ENCODE results near the gene TGFBR2.
"Not testable (repeated sequence)": the region's sequence is repeated elsewhere in the genome, so short reads cannot be mapped to it uniquely, and the experiment has no call there.

TGFBR2 gene

DNA sequence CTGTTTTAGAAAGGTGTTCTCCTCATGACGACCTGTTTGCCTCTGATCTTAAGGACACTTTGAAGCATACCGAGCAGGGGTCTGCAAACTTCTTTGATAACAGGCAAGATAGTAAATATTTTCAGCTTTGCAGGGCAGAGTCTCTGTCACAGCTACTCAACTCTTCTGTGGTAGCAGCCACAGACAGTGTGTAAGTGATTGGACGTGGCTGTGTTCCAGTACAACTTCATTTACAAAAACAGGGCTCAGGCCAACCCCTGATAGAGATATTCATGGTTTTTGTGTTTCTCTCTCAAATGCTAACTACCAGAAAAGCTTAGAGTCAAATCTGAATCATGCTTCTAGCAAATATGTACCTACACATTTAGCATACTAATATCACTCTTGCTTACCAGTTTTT lies 51.5 kb downstream of the TGFBR2 start:
- no peak for DNase-seq (ENCODE audit: low read depth in 2 of 2)

DNA sequence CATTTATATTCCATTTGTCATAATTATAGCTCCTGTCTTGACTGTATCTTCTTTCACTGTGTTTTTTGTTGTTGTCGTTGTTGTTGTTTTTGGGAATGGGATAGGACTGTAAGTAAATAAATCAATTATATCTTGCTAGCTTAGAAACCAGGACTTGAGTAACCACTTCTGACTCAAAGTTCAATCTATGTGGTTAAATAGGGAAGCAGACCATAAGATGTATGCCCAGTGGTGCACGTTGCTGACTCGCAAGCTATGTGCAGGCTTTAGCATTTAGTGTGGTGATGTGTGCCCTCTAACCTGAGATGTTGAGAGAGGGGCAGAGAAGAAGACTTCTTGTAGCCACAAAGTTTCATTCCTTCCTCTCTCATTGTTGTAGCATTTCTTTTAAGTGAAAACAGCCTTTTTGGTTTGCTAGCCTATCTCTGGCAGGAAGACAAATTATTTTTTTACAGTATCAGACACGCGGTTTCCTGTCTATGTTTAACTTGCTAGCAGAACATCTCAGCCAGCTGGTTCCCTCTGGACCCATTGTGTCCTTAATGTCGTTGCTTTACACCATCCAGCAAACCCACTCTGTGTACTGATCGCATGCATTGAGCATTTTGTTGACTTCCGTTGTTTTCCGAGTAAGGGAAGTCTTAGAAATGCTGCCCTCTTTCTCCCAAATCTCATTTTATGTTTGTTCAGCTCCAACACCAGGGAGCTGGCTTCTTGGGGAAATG lies 52.1 kb downstream of the TGFBR2 start:
- DNase-seq (ENCODE audit: low read depth in 2 of 2): peak in 1 of 2 donors; percentile 52

DNA sequence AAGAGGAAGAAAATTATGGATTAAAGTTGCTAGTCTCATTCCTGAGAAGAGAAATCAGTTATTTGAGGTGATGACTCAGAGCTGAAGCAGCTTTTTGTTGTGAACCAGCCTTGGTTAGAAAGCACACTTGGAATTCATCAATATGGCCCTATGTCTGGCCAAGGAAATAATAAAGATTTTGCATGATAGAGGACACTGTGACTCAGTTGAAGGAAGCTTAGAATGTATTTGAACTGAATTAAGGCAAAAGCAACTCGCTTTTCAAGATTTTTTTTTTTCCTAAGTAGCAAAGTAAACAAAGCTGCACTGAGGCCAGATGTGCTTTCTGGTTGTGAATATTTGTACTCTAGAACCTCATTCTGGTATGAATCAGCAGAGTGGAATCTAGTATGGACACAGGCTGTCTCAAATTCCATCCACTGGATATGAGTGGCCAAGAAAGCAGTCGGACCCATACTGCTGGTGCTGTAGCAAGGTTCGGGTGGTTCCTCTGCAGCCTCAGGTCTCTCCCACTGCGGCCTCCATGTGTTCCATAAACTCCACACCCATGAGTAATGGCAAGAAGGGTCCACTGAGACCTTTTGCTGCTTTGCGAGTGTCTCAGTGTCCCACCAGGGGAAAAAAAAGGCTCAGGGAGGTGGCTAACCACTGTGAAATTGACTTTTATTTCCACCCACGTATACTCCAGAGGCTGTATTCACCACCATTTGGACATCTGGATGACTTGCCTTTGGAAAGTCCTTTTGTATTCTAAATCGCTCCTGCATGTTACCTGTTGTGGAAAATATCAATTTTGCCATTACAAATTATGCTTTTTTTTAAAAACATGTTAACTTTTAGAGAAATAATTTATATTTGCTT lies 53.1 kb downstream of the TGFBR2 start:
- DNase-seq (ENCODE audit: low read depth in 2 of 2): no peak

DNA sequence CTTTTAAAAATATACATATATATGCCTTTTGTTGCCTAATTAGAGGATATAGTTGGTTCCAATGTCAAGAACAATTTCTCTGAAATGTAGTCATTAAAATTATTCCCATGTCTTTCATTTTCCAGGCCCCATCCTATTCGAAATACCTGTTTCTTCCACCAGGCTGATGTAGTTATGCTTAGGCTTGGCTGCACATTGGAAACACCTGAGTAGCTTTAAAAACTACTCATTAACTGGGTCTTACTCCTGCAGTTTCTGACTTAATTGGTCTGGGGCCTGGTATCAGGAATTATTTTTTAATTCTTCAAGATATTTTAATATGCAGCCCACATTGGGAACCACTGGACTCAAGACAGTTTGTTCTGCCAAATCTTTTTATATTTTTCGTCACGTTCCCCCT lies 53.7 kb downstream of the TGFBR2 start:
- no peak for DNase-seq (ENCODE audit: low read depth in 2 of 2)

DNA sequence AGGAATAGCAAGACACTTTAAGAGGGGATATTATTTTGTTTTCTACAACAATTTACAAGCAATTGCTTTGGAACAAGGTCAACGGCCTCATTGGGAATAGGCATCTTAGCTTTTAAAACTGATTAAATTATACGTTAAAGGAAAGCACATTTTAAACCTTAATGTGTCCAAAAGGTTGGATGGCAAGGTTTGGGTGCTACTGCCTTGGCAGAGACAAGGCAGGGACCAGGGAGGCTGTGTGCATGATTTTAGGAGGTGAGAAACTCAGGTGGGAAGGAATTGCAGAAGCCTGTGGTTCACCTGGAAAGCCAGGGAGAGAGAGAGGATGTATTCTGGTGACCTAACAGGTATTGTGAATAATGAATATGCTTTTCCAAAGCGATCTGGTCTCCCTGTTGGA lies 54.3 kb downstream of the TGFBR2 start:
- DNase-seq (ENCODE audit: low read depth in 2 of 2): no peak

DNA sequence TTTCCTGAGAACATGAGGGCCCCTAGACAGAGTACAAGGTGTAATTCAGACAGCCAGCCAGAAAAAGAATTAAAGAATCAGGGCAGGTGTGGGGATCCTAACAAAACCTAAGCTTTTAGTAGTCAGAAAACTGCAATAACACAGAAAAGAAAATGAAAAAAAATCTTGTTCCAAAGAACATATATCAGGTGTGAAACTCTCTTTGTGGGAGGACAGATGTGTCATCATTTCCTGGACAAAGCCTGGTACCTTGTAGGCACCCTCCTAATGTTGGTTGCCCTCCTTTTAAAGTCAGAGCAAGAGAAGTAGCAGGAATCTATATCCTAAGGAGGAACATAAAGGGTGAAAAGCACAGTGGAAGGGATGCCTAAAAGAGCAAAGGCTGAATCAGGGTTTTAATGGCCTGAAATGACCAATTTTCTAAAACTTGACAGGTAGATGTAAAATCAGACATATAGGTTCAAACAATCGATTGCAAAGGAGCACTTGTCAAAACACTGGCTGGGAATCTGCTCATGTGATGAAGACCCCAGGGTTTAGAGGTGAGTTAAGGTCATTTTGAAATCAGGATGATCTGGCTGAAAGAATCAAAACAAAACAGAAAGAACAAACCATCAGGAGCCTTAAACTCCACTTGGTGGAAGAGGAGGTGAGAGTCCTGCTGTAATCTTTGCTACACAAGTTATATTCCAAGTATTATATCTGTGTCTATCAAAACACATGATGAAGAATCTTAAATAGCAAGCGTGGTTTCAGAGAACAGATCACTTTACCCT lies 54.9 kb downstream of the TGFBR2 start:
- no peak for DNase-seq (ENCODE audit: low read depth in 2 of 2)

DNA sequence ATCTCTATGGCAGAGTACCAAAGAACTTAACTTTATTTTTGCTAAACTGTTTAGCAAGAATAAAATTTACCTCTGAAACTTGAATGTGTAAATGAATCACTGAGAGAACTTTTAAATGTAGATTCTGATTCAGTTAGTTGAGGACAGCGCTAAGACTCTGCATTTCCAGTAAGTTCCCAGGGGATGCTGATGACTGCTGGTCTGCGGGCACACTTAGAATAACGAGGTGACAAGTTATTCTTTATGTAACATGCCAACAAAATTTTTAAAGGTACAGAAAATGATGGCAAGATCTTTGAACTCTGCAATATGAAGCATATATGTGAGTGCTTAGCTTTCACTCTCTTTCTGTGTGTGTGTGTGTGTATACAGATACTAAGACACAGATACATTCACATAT lies 56.4 kb downstream of the TGFBR2 start:
- DNase-seq (ENCODE audit: low read depth in 2 of 2): no peak

DNA sequence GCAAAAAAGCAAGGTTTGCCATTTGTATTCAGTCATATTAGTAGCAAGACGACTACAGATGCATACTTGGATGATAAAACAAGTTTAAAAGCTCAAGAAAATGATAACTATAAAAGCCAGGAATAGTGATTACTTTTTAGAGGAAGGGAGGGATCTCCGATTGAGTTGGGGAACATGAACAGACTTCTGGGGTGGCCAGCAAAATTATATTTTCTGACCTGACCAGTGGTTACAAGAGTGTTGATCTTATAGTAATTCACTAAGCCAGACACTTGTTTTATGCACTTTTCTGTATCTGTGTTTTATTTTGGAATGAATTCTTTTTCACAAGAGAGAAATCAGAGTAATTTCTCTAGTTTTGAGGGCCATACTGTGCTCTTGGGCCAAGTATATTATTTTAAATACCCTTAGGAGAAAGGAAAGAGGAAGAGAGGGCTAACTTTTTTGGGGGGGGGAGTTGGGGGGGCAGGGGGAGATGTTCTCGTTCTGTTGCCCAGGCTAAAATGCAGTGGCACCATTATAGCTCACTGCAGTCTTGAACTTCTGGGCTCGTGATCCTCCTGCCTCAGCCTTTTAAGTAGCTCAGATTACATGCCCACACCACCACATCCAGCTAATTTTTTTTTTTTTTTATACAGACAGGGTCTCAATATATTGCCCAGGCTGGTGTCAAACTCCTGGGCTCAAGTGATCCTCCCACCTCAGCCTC lies 57.3 kb downstream of the TGFBR2 start:
- no peak for DNase-seq (ENCODE audit: low read depth in 2 of 2)

DNA sequence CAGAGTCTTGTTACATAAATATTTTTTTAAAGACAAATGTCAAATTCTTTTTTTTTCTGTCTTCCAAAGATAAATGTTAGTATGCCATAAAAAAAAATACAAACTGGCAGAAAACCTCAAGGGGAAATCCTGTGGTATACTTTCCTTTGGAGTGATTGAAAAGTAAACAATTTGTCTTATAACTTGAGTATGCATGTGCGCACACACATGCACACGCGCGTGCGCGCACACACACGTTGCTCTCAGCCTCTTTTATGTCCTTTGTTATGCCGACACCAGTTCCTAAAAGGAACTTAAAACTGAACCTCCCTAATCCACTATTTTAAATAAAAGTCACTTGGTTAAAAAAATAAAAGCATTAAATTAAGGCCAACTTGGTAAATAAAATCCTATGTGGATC lies 58.1 kb downstream of the TGFBR2 start:
- no peak for DNase-seq (ENCODE audit: low read depth in 2 of 2)

DNA sequence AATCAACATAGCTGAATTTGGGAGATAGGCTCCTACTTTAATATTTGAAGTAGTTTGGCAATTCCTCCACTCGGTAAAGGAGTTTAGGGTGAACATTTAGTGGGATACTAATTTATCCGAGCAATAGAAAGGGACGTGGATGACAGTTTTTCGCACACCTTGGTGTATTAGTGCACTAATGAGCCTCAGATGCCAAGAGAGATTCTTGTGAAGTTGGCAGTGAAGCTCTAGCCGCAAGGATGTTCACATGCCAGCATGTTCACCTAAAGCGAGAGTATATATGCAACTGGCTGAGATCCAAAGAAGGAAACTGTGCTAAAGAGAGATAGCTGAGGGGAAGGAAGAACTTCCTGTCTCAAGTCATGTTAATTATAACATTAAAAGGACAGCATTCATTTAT lies 58.5 kb downstream of the TGFBR2 start:
- no peak for DNase-seq (ENCODE audit: low read depth in 2 of 2)

DNA sequence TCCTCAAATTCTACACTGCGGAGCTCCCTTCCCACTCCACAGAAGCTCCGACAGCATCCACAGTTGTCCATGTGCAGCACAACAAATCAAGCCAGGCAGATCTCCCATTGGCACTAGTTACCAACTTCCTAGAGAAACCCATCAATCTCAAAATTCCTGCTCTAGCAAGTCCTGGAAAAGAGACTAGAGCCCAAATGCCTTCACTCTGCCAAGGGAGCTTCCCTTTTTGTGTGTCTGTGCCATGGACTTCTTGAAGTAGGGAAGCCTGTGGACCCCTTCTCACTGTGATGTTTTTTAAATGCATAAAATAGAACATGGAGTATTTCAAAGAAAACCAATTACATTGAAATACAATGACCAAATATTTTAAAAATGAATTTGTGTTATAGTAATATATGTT lies 59.1 kb downstream of the TGFBR2 start:
- no peak for DNase-seq (ENCODE audit: low read depth in 2 of 2)

DNA sequence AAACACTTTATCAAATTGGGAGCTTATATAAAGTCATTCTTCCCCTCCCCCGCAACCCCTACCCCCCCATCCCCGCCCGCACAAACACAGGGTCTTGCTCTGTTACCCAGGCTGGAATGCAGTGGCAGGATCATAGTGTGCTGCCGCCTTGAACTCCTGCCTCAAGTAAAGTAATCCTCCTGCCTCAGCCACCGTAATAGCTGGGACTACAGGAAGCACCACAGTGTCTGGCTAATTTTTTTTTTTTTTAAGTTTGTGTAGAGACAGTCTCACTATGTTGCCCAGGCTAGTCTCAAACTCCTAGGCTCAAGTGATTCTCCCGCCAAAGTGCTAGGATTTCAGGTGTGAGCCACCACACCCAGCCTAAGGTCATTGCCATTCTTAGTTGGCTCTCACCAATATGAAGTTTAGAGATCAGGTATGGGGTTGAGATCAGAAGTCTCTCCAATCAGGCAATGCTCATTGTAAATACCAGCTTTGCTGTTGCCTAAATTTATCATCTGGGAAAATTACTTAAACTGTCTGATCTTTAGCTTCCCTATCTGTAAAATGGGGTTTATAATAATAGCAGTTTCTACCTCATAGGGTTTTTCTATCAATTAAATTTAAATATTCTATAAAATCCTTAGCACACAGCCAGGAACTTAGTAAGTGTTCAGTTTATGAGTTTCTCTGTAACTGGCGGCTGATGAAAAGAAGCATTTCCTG lies 60.3 kb downstream of the TGFBR2 start:
- DNase-seq (ENCODE audit: low read depth in 2 of 2): no peak

DNA sequence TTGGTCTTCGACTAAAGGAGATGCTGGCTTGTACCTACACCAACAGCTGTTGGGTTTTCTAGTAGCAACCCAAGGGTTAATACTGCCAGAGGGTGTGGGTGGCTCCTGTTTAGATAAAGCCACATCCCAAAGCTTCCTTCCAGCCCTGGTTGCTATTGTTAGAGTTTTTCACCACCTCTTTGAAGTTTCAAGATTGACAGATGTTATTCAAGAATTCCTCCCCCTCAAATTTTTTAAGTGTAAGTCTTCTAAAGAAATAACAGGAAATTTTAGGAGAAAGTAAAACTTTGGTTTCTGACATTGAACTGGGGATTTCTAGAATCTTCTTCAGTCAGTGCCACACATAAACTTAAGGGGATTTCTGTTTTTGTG lies 60.9 kb downstream of the TGFBR2 start:
- DNase-seq (ENCODE audit: low read depth in 2 of 2): no peak

DNA sequence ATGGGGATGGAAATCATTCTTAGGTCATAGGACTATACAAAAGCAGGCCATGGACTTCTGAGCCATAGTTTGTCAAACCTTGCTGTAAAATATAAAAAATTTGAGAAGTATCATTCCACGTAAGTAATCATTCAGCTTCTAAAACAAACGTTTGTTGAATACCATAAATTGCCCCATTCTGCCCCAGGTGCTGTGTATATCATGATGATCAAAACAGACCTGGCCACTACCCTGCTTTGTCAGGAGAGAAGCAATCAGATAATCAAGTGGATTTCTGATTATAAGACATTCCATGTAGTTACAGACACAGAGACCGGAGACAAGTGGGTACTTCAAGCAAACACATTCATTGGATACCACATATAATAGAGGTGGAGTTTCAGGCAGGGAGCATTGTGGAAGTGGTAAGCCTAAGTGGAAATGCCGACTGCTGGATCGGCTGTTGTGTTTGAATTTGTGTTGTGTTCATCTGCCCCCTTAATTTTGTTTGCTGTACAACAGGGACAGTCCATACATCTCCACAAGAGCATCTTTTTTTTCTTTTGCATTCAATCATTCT lies 61.7 kb downstream of the TGFBR2 start:
- no peak for DNase-seq (ENCODE audit: low read depth in 2 of 2)

DNA sequence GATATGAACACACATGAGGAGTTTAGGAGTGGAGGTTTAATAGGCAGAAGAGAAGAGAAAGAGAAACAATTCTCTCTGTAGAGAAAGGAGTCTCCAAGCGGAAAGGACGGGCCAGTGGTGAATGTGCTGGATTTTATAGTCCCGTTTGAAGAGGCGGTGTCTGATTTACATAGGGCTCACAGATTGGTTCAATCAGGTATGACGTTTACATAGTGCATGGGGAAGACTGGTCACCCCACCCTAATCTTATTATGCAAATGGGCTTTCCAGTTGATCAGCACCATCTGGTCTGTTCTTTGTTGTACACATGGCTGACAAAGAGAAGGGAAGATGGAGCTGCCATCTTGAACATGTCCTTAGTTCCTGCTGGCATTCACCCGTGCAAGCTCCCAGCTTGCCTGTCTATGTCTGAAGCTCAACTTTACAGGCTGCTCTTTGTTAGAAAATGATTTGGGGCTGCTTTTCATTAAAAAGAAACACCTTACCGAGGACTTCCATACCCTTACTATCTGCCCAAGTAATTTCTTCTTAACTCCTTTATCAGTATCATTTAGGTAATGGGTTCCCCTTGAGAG lies 63.0 kb downstream of the TGFBR2 start:
- DNase-seq (ENCODE audit: low read depth in 2 of 2): not testable (repeated sequence)

DNA sequence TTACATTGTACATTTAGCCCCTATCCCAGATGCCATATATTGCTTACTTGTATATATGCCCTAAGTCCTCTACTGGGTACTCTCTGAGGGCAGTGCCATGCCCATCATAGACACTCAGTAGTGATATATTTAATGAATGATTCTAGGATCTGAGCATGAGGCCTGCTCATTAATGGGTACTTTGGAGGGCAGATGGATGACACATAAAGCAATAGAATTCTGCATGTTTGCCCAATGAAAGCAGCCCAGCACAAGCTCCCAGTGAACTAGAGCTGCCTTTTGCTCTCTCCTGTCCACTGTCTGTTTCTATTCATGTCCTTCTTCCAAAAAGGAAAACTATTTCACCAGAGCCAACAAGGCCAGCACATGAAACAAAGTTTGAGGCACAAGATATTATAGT lies 63.9 kb downstream of the TGFBR2 start:
- no peak for DNase-seq (ENCODE audit: low read depth in 2 of 2)

DNA sequence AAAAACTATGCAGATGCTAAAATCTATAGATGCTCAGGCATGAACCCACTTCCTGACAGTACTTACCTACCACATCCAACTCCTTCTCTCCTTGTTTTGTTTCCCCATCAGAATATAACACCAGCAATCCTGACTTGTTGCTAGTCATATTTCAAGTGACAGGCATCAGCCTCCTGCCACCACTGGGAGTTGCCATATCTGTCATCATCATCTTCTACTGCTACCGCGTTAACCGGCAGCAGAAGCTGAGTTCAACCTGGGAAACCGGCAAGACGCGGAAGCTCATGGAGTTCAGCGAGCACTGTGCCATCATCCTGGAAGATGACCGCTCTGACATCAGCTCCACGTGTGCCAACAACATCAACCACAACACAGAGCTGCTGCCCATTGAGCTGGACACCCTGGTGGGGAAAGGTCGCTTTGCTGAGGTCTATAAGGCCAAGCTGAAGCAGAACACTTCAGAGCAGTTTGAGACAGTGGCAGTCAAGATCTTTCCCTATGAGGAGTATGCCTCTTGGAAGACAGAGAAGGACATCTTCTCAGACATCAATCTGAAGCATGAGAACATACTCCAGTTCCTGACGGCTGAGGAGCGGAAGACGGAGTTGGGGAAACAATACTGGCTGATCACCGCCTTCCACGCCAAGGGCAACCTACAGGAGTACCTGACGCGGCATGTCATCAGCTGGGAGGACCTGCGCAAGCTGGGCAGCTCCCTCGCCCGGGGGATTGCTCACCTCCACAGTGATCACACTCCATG lies 65.3 kb downstream of the TGFBR2 start:
- DNase-seq (ENCODE audit: low read depth in 2 of 2): no peak

DNA sequence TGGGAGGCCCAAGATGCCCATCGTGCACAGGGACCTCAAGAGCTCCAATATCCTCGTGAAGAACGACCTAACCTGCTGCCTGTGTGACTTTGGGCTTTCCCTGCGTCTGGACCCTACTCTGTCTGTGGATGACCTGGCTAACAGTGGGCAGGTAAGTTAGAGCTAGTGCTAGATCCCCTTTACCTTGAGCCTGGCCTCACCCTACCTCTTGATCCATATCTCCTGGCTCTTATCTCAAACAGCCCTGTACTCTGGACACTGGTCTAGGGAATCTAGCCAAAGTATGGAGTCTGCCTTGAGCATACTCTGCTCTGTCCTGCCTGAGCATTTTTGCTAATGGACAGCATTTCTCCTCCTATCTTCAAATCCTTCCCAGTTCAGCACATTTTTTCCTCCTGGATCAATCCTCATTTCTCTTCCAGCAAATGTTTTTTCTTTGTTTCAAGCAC lies 65.9 kb downstream of the TGFBR2 start:
- no peak for DNase-seq (ENCODE audit: low read depth in 2 of 2)

DNA sequence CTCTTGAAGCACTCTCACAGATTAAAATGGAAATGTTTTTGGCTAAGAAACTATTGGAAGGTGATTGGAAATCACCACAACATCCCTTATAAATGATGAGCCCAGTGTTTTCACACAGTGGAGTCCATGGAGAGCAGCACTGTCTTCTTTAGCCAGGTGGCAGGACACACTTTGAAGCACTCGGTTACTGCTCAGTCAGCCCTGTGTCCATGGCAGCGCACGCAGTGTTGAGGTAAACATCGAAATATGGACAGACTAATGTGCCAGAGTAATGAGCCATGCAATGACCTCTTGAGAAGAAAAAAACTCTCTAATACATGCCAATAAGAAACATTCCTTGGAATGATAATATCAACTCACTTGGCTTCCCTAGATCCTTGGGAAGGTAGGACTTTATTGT lies 66.6 kb downstream of the TGFBR2 start:
- DNase-seq (ENCODE audit: low read depth in 2 of 2): no peak

Measured in stimulated activated CD8-positive, alpha-beta memory T cell treated with anti-CD3 and anti-CD28 coated beads, Interleukin-15, amount 100 ng/mL, for 48 hours (primary cell).